Measurements from ENCODE around the gene DDX17.

DDX17 gene

DNA sequence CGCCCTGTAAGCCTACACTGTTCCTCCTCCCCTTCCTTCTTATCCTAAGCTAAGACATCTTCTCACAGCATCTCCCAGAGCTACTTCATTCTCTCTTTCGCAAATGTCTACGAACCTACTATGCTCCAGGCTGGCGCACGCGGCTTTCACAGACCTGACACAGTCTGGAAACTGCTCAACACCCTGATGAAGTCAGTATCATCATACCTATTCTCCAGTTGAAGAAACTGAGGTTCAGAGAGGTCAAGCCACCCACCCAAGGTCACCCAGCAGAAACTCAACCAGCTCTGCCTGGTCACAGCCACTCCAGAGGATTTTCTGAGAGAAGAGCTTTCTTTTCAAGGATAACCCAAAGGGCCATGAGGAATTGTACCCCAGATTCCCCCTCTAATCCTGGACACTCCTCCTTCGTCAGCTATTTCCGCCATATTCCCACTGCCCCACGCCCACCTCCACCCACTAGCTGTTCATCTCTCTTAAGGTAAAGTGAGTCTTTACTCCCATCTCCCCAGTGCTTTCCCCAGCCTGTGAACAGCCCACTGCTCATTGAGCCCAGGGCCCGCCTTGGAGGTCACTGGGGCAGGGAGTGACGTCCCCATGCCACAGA, 52.9 kb downstream of the DDX17 start:
- TF ChIP-seq CTCF (IDR thresholded peaks at IDR 0.05; ENCODE audit: low read depth, low read length): no peak
- no peak for DNase-seq (ENCODE audit: extremely low read depth, low read depth)

GRCh38 chr22:38452373-38453065, 53.6 kb downstream of the DDX17 start:
- DNase-seq (ENCODE audit: extremely low read depth, low read depth): no peak

DNA sequence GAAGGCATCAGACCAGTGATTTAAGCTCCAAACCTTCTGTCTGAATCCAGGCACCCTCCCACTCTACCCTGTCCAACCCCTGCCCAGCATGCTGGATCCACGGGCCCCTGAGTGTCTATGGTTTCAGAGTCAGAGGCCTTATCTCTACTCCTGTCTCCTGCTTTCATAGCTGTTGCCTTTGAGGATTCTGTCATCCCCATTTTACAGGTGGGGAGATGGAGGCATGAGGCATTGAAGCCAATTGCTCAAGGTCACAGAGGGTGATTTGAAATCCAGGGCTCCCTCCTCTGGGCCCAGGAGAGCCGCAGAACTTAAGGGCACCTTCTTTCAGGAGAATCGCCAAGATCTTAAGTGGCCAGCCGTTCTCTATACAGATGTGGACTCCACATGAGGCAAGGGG, 54.2 kb downstream of the DDX17 start:
- DNase-seq (ENCODE audit: extremely low read depth, low read depth): no peak
- no peak for TF ChIP-seq CTCF (IDR thresholded peaks at IDR 0.05; ENCODE audit: low read depth, low read length)

More at GRCh38 chr22:38452373-38453065, 53.6 kb downstream of the DDX17 start:
- no peak for TF ChIP-seq CTCF (IDR thresholded peaks at IDR 0.05; ENCODE audit: low read depth, low read length)

DNA sequence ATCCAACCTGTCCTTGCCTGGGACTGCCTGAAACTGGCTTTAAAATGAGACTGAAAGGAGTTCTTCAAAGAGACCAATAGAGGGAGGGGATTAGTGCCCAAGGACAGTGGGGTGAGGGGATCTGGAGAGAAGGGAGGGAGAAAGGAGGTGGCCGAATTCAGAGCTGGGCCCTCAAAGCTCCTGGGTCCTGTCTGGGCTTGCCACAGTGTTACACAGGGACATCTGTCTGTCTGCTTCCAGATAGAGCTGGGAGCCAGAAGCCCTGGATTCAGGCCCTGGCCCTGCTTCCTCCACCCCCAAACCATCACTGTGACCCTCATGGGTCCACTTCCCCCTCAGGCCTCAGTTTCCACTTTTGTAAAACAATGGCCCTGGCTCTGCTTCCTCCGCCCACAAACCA, 54.7 kb downstream of the DDX17 start:
- DNase-seq (ENCODE audit: extremely low read depth, low read depth): no peak

DNA sequence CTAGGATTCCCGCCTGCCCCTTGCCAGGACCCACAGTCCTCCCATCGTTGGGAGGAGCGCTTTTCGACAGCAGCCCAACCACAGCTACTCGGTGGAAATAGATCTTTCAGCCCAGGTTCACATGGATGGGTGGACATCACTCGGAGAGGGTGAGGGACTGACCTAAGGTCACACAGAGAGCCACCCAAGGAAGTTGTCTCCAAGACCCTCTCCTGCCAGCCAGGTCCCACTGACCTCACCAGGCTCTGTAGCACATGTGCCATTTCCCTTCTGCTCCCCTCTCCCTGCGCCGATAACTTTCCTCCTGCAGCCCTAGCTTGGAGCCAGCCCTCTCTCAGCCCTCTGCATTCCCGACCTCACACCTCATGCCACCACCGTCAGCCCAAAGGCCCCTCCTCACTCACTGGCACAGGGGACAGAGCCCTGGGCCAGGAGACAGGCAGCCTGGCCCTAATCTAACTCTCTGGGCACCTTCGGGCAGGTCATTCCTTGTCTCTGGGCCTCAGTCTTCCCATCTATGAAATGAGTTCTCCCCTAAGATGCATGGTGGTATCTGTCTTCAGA, 55.8 kb downstream of the DDX17 start:
- no peak for TF ChIP-seq CTCF (IDR thresholded peaks at IDR 0.05; ENCODE audit: low read depth, low read length)
- no peak for DNase-seq (ENCODE audit: extremely low read depth, low read depth)

More for the DNA sequence above, 54.7 kb downstream of the DDX17 start:
- TF ChIP-seq CTCF (IDR thresholded peaks at IDR 0.05; ENCODE audit: low read depth, low read length): no peak

- TF ChIP-seq CTCF (IDR thresholded peaks at IDR 0.05; ENCODE audit: low read depth, low read length): no peak
These were observed 56.3 kb downstream of the DDX17 start for GRCh38 chr22:38449776-38450175.

More at GRCh38 chr22:38449776-38450175, 56.3 kb downstream of the DDX17 start:
- no peak for DNase-seq (ENCODE audit: extremely low read depth, low read depth)
